ENCODE measurements around the gene SH3PXD2B. TPM values are rescaled to one million over a fixed set of nuclear protein-coding genes. Genes with fewer than 3 reads are reported as not detected.
A peak's percentile ranks its signal among the peaks of the same experiment; 100 is the strongest.

The SH3PXD2B gene
- total RNA-seq (2014; rRNA removed; shearing (Covaris generic)) = 13.8 and 18.5 TPM in 2 replicates

DNA sequence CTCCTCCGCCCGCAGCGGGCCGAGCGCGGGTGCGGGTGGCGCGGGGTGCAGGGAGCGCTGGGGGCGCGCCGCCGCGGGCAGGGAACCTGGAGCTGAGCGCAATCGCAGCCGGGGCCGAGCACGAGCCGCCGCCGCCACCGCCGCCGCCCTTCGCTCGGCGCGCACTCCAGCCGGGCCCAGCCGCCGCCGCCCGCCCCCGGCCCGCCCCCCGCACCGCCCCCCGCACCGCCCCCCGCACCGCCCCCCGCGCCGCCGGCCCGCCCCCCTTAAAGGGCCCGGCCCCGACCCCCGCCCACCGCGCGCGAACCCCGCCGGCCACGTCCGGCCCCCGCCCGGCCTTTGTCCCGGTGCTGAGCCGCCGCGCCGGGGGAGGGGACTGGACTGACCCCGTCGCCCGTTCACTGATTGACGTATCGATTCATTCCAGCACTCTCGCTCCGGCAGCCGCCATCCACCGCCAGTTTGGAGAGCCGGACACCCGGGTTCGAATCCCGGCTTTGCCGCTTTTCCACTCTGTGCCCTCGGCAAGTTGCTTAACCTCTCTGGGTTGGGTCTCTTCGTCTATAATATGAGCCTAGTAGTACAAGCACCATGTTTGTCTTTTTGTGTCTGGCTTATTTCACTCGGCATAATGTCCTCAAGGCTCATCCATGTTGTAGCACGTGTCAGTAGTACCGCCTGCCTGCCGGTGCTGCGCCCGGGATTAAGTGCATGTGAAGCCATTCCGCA lies at the start of gene SH3PXD2B:
SH3PXD2B (minus strand) TSS at position 168 of the 729 bp plus-strand sequence. CDS start 173 bp downstream, outside the sequence.
- peak; percentile 45 for DNase-seq (ENCODE audit: low read depth)

DNA sequence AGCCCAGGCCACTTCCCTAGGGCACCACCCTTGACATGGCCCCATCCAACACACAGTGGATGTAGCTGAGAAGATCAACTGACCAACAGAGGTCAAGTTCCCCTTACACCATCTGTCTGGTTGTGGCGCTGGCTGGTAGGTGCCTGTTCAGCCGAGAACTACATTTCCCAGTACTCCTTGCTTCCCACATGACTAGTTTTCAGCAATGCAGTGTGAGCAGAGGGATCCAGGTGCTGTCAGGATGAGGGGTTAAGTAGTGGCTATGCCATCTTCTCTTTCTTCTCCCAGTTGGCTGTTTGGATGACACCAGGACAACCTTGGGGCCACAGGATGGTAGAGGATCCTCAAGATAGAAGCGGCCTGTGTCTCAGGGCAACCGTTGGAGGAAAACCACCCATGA lies 48.6 kb upstream of the SH3PXD2B start:
- peak; percentile 7 for DNase-seq (ENCODE audit: low read depth)

DNA sequence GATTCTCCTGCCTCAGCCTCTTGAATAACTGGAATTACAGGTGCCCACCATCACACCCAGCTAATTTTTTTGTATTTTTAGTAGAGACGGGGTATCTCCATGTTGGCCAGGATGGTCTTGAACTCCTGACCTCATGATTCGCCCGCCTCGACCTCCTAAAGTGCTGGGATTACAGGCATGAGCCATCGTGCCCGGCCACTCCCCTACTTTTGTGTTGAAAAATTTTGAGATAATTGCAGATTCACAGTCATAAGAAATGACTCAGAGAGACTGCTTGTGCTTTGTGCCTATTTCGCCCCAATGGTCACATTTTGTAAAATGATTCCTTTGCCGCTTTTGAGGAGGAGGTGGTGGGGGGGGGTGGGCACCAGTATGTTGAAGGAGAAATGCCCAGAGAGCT lies 48.1 kb upstream of the SH3PXD2B start:
- no peak for DNase-seq (ENCODE audit: low read depth)

DNA sequence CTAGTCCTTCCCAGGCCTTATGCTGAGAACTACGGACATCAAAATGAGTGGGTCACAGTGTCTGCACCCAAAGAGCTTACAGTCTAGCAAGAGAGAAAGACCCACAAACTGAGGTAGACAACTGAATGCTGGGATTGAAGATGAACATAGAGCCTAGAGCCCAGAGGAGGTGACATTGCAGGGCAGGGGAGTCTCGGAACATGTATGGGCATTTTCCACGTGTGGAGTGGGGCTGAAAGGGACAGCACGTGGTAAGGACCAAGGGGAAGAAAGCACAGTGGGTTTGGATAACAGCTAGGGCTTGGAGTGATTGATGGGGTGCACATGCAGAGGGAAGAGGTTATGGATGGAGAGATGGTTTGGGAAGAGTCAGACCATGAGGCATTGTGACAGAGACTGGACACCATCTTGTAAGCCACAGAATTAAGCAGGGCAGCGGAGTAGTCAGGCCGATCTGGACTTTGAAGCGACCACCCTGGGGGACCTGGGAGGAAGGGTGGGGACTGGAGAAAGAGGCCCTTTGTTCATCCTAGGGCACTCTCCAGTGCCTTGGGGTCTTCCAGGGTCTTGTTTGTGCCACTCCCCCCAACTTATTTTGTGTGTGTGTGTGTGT lies 47.5 kb upstream of the SH3PXD2B start:
- DNase-seq (ENCODE audit: low read depth) = no peak

DNA sequence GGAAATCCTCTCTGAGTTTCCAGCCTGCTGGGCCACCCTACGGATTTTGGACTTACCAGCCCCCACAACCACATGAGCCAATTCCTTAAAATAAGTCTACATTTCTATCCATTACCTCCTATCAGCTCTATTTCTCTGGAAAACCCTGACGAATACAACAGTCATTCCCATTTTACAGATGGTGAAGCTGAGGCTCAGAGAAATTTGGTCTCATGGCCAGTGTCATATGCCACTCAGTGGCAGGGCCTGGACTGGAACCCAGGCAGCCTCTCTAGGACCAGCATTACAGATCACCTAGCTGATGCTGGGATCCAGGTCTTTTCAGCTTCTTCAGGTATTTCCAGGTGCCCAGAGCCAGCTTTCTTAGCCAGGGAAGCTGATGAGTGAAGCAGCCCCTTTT lies 45.0 kb upstream of the SH3PXD2B start:
- DNase-seq (ENCODE audit: low read depth) = no peak

DNA sequence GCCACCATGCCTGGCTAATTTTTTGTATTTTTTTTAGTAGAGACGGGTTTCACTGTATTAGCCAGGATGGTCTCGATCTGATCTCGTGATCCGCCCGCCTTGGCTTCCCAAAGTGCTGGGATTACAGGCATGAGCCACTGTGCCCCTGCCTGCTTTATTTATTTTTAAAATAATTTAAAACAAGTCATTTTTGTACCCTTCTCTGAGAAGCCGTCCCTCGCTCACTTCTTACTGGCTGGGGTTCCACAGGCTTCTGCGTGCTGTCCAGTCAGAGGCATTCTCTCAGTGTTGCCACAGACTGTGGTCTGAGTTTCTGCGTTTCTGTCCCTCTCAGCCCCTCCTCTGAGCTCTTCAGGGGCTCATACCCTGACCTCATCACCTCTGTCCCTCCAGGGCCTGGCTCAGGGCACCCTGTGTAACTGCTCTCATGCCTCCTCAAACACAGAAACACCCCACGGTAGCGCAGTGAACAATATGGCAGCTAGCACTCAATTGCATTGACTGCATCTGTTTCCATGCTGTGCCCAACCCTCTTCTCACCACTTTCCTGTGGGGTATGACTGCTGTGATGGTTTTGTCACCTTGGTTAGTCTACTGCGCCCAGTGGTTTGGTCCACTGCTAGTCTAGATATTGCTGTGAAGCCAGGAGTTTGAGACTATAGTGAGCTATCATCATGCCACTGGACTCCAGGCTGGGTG lies 44.3 kb upstream of the SH3PXD2B start:
- DNase-seq (ENCODE audit: low read depth) = no peak

DNA sequence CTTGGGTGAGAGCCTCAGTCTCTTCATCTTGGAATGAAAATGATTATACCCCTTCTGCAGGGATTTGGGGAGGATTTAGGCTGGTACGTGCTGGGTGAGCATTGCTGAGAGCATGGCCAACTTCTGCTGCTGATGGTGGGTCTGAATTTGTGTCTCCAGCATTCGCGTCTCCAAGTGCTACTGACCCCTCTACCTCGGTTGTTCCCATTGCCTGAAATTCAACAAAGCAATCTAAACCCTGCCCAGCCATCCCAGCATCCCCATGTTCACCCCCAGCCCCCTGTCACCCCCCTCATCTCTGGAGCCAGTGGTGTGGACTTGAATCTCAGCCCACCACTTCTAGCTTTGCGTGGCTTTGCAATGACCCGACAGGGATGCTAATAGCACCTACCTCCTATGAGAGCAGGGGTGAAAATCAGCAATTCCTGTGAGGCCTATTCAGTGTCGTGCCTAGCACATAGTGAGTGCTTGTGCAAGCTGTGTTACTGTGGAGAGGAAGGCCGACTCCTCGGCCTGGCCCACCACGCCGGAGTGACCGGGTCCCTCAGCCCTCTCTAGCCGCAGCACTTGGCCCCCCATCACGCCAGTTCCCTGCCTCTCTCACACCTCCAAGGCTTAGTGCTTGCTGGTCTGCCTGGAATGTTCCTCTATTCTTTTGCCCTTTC lies 43.4 kb upstream of the SH3PXD2B start:
- DNase-seq (ENCODE audit: low read depth) = no peak

DNA sequence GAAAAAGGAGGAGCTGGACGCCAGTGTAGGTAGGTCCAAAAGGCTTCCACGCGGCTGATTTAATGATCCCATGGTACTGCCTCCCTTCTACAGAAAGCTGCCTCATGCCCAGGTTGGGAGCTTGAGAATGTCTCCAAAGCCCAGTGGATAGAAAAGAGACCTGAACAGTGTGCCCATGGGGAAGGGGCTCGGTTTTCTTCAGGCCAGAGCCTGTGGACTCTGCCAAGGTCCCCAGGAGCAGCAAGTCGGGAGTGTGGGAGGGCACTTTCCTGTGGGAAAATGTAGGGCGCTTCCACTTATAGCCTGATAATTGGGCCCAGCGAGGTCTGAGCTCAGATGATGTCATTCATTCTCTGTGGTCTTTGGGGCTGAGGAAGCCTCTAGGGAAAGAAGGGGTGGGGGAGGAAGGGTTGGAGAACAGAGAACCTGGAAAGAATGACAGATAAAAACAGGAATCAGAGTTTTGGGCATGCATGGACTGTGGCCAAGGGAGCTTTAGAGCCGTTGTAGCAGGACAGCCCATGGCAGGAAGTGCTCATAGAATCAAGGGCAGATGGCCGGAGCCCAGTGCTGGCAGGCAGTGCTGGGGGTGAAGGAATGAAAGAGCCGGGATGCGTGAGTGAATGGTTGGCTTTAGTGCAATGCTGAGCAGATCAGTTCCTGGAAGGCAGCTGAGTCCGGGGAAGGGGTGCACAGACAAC lies 42.5 kb upstream of the SH3PXD2B start:
- DNase-seq (ENCODE audit: low read depth) = peak; percentile 47

DNA sequence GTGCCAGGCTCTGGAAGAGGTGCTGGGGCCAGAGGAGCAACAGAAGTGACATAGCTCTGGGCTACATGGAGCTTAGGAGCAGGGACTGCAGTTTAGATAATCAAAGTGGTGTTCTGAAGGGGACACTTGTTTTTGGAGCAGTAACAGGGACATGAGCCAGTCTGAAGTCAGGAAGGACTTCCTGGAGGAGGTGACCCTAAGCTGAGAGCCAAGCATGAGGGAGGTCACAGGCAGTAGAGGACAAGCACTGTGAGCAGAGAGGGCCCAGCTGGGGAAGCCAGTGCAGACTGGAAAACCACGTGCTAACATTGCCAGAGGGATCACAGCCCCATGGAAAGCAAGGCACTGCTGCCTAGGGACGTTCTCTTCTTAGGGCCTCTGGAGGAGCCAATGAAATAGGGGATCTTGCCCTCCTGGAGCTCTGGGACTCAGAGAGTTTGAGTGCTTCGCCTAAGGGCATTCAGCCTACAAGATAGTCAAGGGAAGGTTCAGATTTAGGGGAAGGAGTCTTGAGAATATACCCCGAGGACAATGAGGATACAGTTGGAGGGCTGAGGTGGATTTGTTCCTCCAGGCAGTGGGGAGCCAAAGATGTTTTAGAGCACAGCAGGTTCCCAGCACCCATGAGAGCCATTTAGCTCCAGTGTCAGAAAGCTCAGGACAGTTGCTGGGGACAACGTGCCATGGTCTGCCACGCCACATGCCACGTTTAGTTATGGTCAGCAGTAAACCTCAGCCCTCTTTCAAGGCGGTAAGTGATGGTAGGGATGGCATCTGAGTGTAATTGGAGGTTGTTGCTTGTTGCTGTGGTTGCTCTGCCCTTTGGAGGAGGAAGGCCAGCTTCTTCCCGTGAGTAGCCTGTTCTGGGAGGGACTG lies 40.5 kb upstream of the SH3PXD2B start:
- no peak for DNase-seq (ENCODE audit: low read depth)

DNA sequence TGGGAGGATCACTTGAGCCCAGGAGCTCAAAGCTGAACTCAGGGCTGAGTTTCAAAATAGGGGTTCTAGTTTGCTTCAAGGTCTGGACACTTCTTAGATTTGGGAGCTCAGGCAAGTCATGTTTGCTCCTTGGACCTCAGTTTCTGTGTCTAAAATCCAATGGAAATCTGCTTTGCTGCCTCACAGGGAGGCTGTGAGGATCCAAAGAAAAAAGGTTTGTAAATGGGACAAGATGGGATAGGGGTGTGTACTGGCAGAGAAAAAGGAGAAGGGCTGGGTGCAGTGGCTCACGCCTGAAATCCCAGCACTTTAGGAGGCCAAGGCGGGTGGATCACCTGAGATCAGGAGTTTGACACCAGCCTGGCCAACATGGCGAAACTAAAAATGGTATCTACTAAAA lies 39.6 kb upstream of the SH3PXD2B start:
- no peak for DNase-seq (ENCODE audit: low read depth)

DNA sequence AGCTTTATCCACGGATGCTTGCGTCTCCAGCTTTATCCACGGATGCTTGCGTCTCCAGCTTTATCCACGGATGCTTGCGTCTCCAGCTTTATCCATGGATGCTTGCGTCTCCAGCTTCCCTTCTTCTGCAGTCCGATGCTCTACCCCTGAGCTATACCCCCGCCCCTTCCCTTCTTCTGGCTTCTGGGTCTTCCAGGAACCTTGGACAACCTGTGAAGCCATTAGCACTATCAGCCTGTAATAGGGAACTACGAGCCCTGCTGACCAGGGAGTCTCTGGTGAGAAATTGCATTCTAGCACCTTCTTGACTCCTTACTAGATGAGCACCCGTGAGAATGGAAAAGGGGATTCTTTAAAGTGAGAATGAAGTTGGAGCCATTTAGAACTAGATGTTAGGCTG lies 39.1 kb upstream of the SH3PXD2B start:
- DNase-seq (ENCODE audit: low read depth) = no peak

DNA sequence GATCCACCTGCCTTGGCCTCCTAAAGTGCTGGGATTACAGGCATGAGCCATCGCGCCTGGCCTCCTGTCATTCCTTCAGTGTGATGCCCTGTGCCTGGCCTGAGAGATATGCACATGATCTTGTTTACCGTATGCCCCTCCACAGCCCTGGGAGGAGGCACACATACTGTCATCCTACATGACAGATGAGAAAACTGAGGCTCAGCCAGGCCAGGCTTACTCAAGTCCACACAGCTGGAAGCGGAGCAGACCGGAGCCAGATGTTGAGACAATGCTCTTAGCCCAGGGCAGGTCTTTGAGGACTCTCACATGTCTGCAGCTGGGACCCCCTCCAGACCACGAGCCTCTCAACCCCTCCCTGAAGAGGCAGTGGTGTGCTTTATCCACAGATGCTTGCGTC lies 38.7 kb upstream of the SH3PXD2B start:
- DNase-seq (ENCODE audit: low read depth) = no peak

DNA sequence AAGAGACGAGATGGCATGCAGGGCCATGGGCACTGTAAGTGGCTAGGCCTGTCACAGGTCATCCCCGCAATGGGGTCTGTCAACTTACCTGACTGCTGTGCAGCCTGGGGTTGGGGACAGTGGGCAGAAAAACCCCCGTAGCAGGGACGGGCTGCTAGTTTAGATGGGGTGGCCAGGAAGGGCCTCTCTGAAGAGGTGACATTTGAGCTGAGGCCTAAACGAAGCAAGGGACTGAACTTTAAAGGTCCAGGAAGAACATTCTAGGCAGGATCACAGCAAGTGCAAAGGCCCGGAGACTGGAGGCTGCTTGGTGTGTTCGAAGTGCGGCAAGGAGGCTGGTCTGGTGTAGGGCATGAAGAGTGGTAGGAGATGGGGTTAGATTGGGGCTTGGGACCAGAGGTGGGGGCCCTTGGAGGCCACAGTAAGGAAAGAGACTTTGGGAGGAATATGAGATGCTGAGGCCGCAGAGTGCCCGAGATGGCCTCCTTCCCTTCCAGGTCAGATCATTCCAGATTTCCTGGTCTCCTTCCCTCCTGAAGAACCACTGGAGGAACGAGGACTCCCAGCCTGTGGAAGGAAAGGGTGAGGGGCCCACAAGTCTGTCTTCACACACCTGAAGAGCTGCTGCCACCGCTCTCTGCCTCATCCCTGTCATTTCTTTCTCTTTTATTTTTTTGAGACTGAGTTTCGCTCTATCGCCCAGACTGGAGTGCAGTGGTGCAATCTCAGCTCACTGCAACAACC lies 37.9 kb upstream of the SH3PXD2B start:
- no peak for DNase-seq (ENCODE audit: low read depth)

DNA sequence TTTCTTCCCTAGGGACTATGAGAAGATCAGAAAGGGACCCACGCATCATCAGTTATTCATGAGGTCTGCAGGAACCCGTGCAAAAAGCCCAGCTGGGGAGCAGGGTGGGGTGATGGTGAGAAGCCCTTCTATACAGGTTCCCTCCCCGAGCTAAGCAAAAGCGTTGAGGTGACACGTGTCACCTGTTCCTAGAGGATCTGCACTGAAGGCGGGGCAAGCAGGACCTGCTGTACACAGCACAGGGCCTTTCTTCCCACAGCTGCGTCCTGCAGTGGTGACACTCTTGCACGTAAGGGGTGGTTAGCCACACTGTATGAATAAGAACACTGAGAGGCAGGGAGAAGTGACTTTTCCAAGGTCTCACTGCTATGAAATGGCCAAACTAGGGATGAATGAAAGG lies 37.2 kb upstream of the SH3PXD2B start:
- DNase-seq (ENCODE audit: low read depth) = no peak

DNA sequence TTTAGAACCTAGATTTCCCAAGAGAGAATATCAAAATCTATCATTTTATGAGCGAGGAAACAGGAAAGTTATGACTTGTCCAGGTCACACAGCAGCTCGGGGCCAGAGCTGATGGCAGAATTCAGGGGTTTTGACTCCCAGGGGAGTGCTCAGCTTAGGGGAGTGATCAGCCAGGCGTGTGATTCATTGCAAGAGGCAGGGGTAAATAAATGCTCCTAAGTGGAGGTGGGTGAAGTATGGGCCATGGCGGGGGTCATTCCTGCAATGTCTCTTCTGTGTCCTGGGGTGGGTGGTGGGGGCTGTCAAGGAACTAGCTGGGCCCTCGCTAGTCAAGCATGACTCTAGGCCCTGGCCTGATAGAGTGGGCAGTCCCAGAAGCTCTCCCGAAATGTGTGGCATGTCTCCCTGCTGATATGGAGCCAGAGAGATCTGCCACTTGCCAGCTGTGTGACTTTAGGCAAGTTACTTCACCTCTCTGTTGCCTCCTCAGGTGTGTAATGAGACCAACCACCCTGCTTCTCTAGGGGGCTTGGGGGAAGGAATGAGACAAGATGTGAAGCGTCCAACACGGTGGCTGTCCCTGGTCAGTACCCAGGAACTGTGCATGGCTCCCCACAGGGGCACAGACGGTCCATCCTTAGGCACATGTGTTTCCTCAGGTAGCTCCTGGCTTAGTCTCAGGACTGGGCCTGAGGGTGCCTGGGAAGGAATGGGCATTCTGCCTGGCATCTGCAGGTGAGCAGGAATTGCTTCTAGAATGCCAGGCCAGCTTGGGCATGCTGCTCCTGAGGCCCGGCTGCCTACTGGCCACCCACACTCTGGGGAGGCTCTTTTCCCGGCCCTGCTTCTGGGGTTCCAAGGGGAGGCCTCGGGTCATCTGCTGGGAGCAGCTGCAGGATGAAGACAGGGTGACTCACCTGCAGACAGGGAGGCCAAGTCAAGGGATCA lies 36.5 kb upstream of the SH3PXD2B start:
- no peak for DNase-seq (ENCODE audit: low read depth)

DNA sequence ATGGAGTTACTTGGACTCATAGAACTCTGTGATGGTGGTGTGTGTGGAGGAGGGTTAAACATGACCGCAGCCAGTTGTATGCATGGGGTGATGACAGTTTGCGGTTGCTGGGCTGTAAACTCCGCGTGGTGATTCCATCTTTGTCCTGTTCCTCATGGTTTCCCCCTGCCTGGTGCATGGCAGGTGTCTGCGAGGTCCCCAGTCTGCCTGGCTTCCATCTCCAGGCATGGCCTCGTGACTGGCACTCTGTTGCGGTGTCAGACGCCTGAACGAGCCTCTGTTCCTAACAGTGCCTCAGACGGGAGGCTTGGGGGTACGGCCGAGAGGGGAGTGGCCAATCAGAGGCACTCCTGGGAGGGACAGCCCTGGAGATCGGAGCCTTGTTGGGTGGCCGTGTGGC lies 33.9 kb upstream of the SH3PXD2B start:
- no peak for DNase-seq (ENCODE audit: low read depth)

DNA sequence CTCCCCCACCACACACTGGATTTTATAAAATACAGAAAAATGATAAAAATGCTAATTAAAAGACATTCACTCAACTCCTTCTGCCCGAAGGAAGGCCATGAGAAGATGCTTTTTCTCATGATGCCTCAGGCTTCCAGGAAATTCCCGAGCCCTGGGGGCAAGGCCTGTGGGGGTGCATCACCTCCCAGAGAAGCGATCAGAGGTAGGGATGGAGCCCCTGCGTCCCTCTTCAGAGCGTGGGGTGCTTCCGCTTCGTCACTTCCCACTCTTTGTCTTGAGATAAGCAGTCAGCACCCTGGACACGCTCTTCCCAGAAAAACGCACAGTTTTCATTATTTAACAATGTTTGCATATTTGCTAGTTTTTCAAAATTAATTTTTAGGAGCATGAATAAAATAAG lies 33.3 kb upstream of the SH3PXD2B start:
- no peak for DNase-seq (ENCODE audit: low read depth)

DNA sequence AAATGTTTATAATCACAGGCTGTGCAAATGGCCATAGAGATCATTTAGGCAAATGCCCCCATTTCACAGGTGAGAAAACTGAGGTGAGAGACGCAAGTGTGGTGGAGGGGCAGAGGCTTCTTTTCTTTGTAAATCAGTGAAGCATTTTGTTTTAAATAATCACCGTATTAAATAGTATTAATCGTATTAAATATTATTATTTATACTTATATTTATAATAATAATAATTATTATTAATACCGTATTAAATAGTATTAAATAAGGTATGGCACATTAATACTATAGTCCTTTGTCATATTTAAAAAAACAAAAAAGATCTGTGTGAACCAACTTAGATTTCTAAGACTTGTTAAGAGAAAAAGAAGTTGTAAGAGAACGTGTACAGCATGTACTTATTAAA lies 32.6 kb upstream of the SH3PXD2B start:
- no peak for DNase-seq (ENCODE audit: low read depth)

DNA sequence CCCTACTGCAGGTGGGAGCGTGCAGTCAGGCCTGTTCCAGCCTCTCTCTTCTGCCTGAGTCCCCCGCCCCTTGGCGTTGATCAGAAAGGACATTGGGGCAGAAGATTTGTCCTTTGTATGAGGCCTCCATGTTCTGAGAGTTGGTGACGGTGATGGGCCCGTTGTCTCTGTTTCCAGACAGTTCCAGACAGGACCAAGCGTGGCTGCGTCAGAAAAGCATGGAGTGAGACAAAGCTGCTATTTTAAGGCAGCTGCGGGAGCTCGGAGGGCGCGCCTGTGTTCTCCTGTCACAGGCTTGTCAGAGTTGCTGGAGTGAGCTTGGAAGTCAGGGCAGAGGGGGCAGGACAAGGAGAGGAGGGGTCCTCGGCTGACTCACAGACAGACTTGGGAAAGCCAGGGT lies 32.1 kb upstream of the SH3PXD2B start:
- DNase-seq (ENCODE audit: low read depth) = no peak

Data from RPMI7951 (cell line).